ENCODE measurements around the gene TIGAR. TPM values are rescaled to one million over a fixed set of nuclear protein-coding genes. Genes with fewer than 3 reads are reported as not detected.

Gene TIGAR
- total and polyA plus RNA-seq, 2 of the 8 experiments (the other 6 are each of a cell fraction or from before 2014, with no cell fraction given): 3.8 to 26.4 TPM

DNA sequence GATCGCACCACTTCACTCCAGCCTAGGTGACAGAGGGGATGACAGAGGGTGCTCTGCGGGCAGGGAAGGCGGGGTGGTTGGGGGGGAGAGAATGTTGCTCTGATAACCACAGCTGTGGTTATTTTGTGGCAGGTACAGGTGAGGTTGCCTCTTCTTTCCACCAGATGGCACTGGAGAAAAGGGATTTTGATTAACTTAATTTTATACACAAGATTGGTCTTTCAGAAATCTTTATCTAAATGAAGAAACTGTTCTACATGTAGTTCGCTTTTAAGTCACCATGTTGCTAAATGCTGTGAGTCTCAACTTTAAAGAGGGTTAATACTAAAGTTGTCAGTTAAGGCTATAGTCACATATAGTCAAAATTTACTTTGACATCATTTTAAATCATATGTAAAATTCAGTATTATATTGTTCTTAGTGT is 32.8 kb downstream of the TIGAR start:
- Histone ChIP-seq H3K9me3 (ENCODE audit: insufficient read depth in 2 of 2, low read depth in 1 of 2, low read length in 1 of 2) (no peaks in the 10 kb centered on the region), H3K79me1 (ENCODE audit: low read depth, low read length) (no peaks in the 10 kb centered on the region), H3K9ac (replicated peaks in 1 of 4; ENCODE audit: extremely low read depth in 1 of 4, low read depth in 3 of 4, low read length in 3 of 4) (no peak overlapping the region), H3K23me2 (ENCODE audit: low read depth, low read length) (no peaks in the 10 kb centered on the region), H4K5ac (ENCODE audit: insufficient read length, low read depth, low read length) (no peak overlapping the region), H3K27me3 (replicated peaks in 1 of 4; ENCODE audit: control insufficient read depth in 3 of 4, extremely low read depth in 1 of 4, insufficient read depth in 3 of 4, low read length in 3 of 4) (no peaks in the 10 kb centered on the region), H4K8ac (ENCODE audit: extremely low read depth, insufficient read depth, low read length) (no peak overlapping the region), H4K91ac (replicated peaks; ENCODE audit: insufficient read length, low read length) (no peak overlapping the region), H2BK120ac (replicated peaks; ENCODE audit: low read depth, low read length) (no peak overlapping the region), H3K23ac (ENCODE audit: insufficient read length) (no peak overlapping the region), H2BK5ac (ENCODE audit: low read depth, low read length) (no peak overlapping the region), H3K79me2 (ENCODE audit: control insufficient read depth in 1 of 2, insufficient read depth in 2 of 2, low read length in 2 of 2) (no peaks in the 10 kb centered on the region), H3K4ac (replicated peaks; ENCODE audit: insufficient read length, low read depth, low read length) (no peak overlapping the region), H2AK5ac (ENCODE audit: low read depth, low read length) (no peak overlapping the region), H4K20me1 (replicated peaks in 1 of 2; ENCODE audit: control insufficient read depth in 1 of 2, insufficient read depth in 2 of 2, low read length in 2 of 2) (no peaks in the 10 kb centered on the region), H3K27ac (ENCODE audit: low read depth, low read length) (no peak overlapping the region), H3K4me3 (ENCODE audit: extremely low read depth in 1 of 4, insufficient read depth in 2 of 4, low read depth in 3 of 4, low read length in 4 of 4) (no peak overlapping the region), H2BK12ac (ENCODE audit: low read depth, low read length) (no peak overlapping the region), H3K4me1 (replicated peaks in 1 of 4; ENCODE audit: control insufficient read depth in 3 of 4, insufficient read depth in 4 of 4, low read length in 3 of 4) (no peaks in the 10 kb centered on the region), H3K14ac (ENCODE audit: insufficient read length) (no peak overlapping the region), H3K56ac (replicated peaks; ENCODE audit: insufficient read length, low read depth, low read length) (no peak overlapping the region), H3K18ac (ENCODE audit: extremely low read depth, low read length) (no peak overlapping the region), H2BK15ac (ENCODE audit: low read length) (no peak overlapping the region), H2BK20ac (ENCODE audit: low read length) (no peak overlapping the region), H2AFZ (ENCODE audit: low read length) (no peak overlapping the region), H3K36me3 (ENCODE audit: control insufficient read depth in 2 of 4, insufficient read depth in 4 of 4, low read length in 3 of 4) (peaks cover 0 to 36% (median 18%) of the 10 kb centered on the region in 4 experiments; a peak in 6 of 8 replicates), H3K4me2 (ENCODE audit: insufficient read depth in 1 of 2, low read depth in 2 of 2, low read length in 2 of 2) (no peak overlapping the region)
- no peak for DNase-seq (ENCODE audit: low read depth in 1 of 2, low spot score in 2 of 2)
- WGBS, 2 experiments (ENCODE audit: extremely low coverage in 1 of 2, insufficient coverage in 1 of 2, insufficient read length in 1 of 2, insufficient replicate concordance in 2 of 2, low coverage in 1 of 2, low lambda C conversion rate in 2 of 2, missing lambda C conversion rate in 1 of 2): 69% methylated on average over 2 of the region's 4 CpGs; no CpG with 5 or more reads in 1 of the 2 experiments
- CTCF ChIA-PET (ENCODE audit: partially characterized antibody): interaction anchor here (0.7 to 1.5 kb wide), 14 partner anchors 13 to 300 kb away, joined by 3 to 5 read pairs (median 3); no protein-coding TSS in a partner anchor
- TF ChIP-seq TBP (IDR thresholded peaks at IDR 0.05; ENCODE audit: low read depth, low read length) (no peak), RAD21 (IDR thresholded peaks at IDR 0.05 in 1 of 2, conservative IDR thresholded peaks at IDR 0.05 in 1 of 2; ENCODE audit: low read depth in 2 of 2, low read length in 2 of 2) (peak; percentile 52 to 60), JUN (IDR thresholded peaks at IDR 0.05; ENCODE audit: low read depth, low read length) (no peak), CBX8 (IDR thresholded peaks at IDR 0.05; ENCODE audit: borderline replicate concordance, low read depth, low read length) (no peak), SAP30 (IDR thresholded peaks at IDR 0.05; ENCODE audit: insufficient read depth, insufficient replicate concordance, low read length) (no peak), CBX5 (IDR thresholded peaks at IDR 0.05; ENCODE audit: low read depth, low read length) (no peak), GTF2F1 (IDR thresholded peaks at IDR 0.05; ENCODE audit: borderline replicate concordance, low read depth, low read length) (no peak)
- TF ChIP-seq, protein P1, sequence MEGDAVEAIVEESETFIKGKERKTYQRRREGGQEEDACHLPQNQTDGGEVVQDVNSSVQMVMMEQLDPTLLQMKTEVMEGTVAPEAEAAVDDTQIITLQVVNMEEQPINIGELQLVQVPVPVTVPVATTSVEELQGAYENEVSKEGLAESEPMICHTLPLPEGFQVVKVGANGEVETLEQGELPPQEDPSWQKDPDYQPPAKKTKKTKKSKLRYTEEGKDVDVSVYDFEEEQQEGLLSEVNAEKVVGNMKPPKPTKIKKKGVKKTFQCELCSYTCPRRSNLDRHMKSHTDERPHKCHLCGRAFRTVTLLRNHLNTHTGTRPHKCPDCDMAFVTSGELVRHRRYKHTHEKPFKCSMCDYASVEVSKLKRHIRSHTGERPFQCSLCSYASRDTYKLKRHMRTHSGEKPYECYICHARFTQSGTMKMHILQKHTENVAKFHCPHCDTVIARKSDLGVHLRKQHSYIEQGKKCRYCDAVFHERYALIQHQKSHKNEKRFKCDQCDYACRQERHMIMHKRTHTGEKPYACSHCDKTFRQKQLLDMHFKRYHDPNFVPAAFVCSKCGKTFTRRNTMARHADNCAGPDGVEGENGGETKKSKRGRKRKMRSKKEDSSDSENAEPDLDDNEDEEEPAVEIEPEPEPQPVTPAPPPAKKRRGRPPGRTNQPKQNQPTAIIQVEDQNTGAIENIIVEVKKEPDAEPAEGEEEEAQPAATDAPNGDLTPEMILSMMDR (IDR thresholded peaks at IDR 0.05; ENCODE audit: control extremely low read depth in 1 of 3, insufficient read depth in 1 of 3, low read depth in 1 of 3, low read length in 3 of 3): peak; percentile 8 to 59 (median 33); a peak in 3 of 4 replicates
- FAIRE-seq: no peak
- POLR2A ChIA-PET (ENCODE audit: partially characterized antibody): no interaction called here
